HCT116 (cell line): ENCODE data around the gene RAB29. TPM values are rescaled to one million over a fixed set of nuclear protein-coding genes. Genes with fewer than 3 reads are reported as not detected.

ENCODE experiments used
- ATAC-seq: fragments of 200-7000 bp; cut with Tn5 transposase; 2 replicates; pipeline ENCODE4 v1.9.1; 2020; ENCODE audit warnings: mild to moderate bottlenecking, moderate library complexity
- BruUV-seq: library from RNA; stranded (reverse); fragments of 400-500 nt; replicated peaks from 2 replicates; lab custom pipeline; 2021; lab: Mats Ljungman, UMichigan
- CTCF ChIA-PET: fragments of 300-600 bp; sonication (Branson Sonifier 250); formaldehyde crosslinking; loops from one replicate; lab custom pipeline; 2021; ENCODE audit warnings: antibody characterized with exemption; lab: Charles Lee
- POLR2A ChIA-PET: fragments of 300-600, 350-600 bp; sonication (Branson Sonifier 250); formaldehyde crosslinking; loops from one replicate; lab custom pipeline; 2021; ENCODE audit warnings: antibody characterized with exemption; lab: Charles Lee
- RAD21 ChIA-PET, 2 experiments: fragments of 300-600 bp; sonication (Branson Sonifier 250); formaldehyde crosslinking; loops; one replicate each; lab custom pipeline; 2023; ENCODE audit warnings: low total read pairs in 2 of 2; ENCODE audit not compliant: uncharacterized antibody in 2 of 2, unreplicated experiment in 2 of 2, low non-redundant PET in 1 of 2; lab: Charles Lee
- DNase-seq: peaks from one replicate; pipeline ENCODE4 v3.0.0-alpha.2; 2010; ENCODE audit warnings: low read depth, low spot score
- H2AFZ ChIP-seq: fragments of 200-600 bp; shearing (Covaris generic), sonication (generic); 2 replicates; pipeline ENCODE4 v1.6.1; 2017; ENCODE audit warnings: low read depth, mixed run types, mixed read lengths, antibody characterized with exemption, low read length; ENCODE audit not compliant: poor library complexity, severe bottlenecking
- H3K27ac ChIP-seq: 2 replicates; pipeline ENCODE4 v1.5.1; 2012; ENCODE audit warnings: low read depth, low read length
- H3K27me3 ChIP-seq: fragments of 200-600 bp; sonication (generic); 2 replicates; pipeline ENCODE4 v1.6.1; 2016; ENCODE audit warnings: mixed run types, low read length, mixed read lengths; ENCODE audit not compliant: insufficient read depth
- H3K36me3 ChIP-seq, 2 experiments: fragments of 200-500 bp in 1 of 2; fragments of 200-600 bp in 1 of 2; sonication (Bioruptor generic) in 1 of 2; sonication (generic) in 1 of 2; 2 replicates each; pipeline versions ENCODE4 v1.5.1 to v1.6.1; 2014 to 2016; ENCODE audit warnings: low read length in 2 of 2, inconsistent platforms in 1 of 2, mixed read lengths in 1 of 2, mixed run types in 1 of 2; ENCODE audit not compliant: insufficient read depth in 2 of 2, control insufficient read depth in 1 of 2
- H3K4me1 ChIP-seq, 2 experiments: fragments of 200-600 bp in 1 of 2; sonication (generic) in 1 of 2; 2 replicates each; pipeline versions ENCODE4 v1.5.1 to v1.6.1; 2012 to 2017; ENCODE audit warnings: low read length in 2 of 2, inconsistent platforms in 1 of 2, mild to moderate bottlenecking in 1 of 2, mixed read lengths in 1 of 2, mixed run types in 1 of 2, moderate library complexity in 1 of 2; ENCODE audit not compliant: insufficient read depth in 2 of 2, control insufficient read depth in 1 of 2
- H3K4me2 ChIP-seq: fragments of 200-600 bp; sonication (generic); 2 replicates; pipeline ENCODE4 v1.6.1; 2017; ENCODE audit warnings: mixed run types, low read length, mixed read lengths
- H3K4me3 ChIP-seq, 2 experiments: fragments of 200-600 bp in 1 of 2; sonication (generic) in 1 of 2; replicated peaks in 1 of 2; 2 replicates each; pipeline ENCODE4 v1.5.1; 2011 to 2016; ENCODE audit warnings: low read length in 2 of 2, control low read depth in 1 of 2, low read depth in 1 of 2, mild to moderate bottlenecking in 1 of 2, mixed read lengths in 1 of 2, mixed run types in 1 of 2
- H3K79me2 ChIP-seq: fragments of 200-600 bp; sonication (generic); 2 replicates; pipeline ENCODE4 v1.6.1; 2017; ENCODE audit warnings: mild to moderate bottlenecking, mixed run types, low read length, moderate library complexity, mixed read lengths; ENCODE audit not compliant: insufficient read depth
- H3K9ac ChIP-seq: fragments of 200-600 bp; sonication (generic); 2 replicates; pipeline ENCODE4 v1.6.1; 2016; ENCODE audit warnings: low read length, mixed read lengths
- H3K9me2 ChIP-seq: fragments of 200-600 bp; sonication (generic), shearing (Covaris generic); 2 replicates; pipeline ENCODE4 v1.6.1; 2017; ENCODE audit warnings: mixed run types, mild to moderate bottlenecking, moderate library complexity; ENCODE audit not compliant: insufficient read depth
- H3K9me3 ChIP-seq, 2 experiments: fragments of 200-500 bp in 1 of 2; fragments of 200-600 bp in 1 of 2; sonication (Bioruptor generic) in 1 of 2; sonication (generic) in 1 of 2; 2 replicates each; pipeline ENCODE4 v1.6.1; 2014 to 2017; ENCODE audit warnings: low read length in 2 of 2, mixed read lengths in 2 of 2, inconsistent platforms in 1 of 2, low read depth in 1 of 2, mild to moderate bottlenecking in 1 of 2, mixed run types in 1 of 2, moderate library complexity in 1 of 2; ENCODE audit not compliant: control insufficient read depth in 1 of 2, insufficient read depth in 1 of 2
- H4K20me1 ChIP-seq: fragments of 200-600 bp; sonication (generic), shearing (Covaris generic); 2 replicates; pipeline ENCODE4 v1.6.1; 2017; ENCODE audit warnings: mixed run types, mild to moderate bottlenecking, moderate library complexity; ENCODE audit not compliant: insufficient read depth
- CBX3 ChIP-seq: IDR thresholded peaks from 2 replicates; pipeline ENCODE4 v1.6.1; 2012; ENCODE audit warnings: low read depth
- CEBPB ChIP-seq: IDR thresholded peaks from 2 replicates; pipeline ENCODE4 v1.6.1; 2012; ENCODE audit warnings: low read depth
- EGR1 ChIP-seq: IDR thresholded peaks from 2 replicates; pipeline ENCODE4 v1.6.1; 2012; ENCODE audit warnings: low read depth
- EZH2phosphoT487 ChIP-seq: fragments of 200-600 bp; IDR thresholded peaks from 2 replicates; pipeline ENCODE4 v1.6.1; 2018; ENCODE audit warnings: antibody characterized with exemption, borderline replicate concordance
- FOSL1 ChIP-seq: IDR thresholded peaks from 2 replicates; pipeline ENCODE4 v1.6.1; 2012; ENCODE audit warnings: low read depth
- POLR2A ChIP-seq: IDR thresholded peaks from 2 replicates; pipeline ENCODE4 v1.7.0; 2011; ENCODE audit warnings: borderline replicate concordance; ENCODE audit not compliant: insufficient read depth, insufficient read length; ENCODE audit errors: extremely low read depth
- POLR2AphosphoS5 ChIP-seq: IDR thresholded peaks from 2 replicates; pipeline ENCODE4 v1.6.1; 2011; ENCODE audit warnings: mild to moderate bottlenecking, low read depth, low read length, moderate library complexity
- RAD21 ChIP-seq: IDR thresholded peaks from 2 replicates; pipeline ENCODE4 v1.6.1; 2012; ENCODE audit warnings: low read depth, mild to moderate bottlenecking
- SIN3A ChIP-seq: IDR thresholded peaks from 2 replicates; pipeline ENCODE4 v1.6.1; 2012; ENCODE audit warnings: low read depth
- SRF ChIP-seq: IDR thresholded peaks from 2 replicates; pipeline ENCODE4 v1.6.1; 2012; ENCODE audit warnings: low read depth
- TCF7L2 ChIP-seq: IDR thresholded peaks from 2 replicates; pipeline ENCODE4 v1.7.0; 2011; ENCODE audit warnings: borderline replicate concordance, inconsistent platforms; ENCODE audit not compliant: insufficient read depth, insufficient read length; ENCODE audit errors: extremely low read depth
- YY1 ChIP-seq: IDR thresholded peaks from 2 replicates; pipeline ENCODE4 v1.6.1; 2011; ENCODE audit warnings: low read length, low read depth, moderate library complexity, mild to moderate bottlenecking; ENCODE audit not compliant: insufficient replicate concordance; ENCODE audit errors: extremely low read depth
- ZFX ChIP-seq: fragments of 450-650 bp; IDR thresholded peaks from 2 replicates; pipeline ENCODE4 v1.6.1; 2017
- ZNF274 ChIP-seq: fragments of 200-500 bp; sonication (Bioruptor generic); IDR thresholded peaks from 2 replicates; pipeline ENCODE4 v1.6.1; 2014; ENCODE audit warnings: mild to moderate bottlenecking, low read depth, low read length, inconsistent platforms
- intact Hi-C: fragments of 100-400 bp; cut with micrococcal nuclease; formaldehyde crosslinking; loops from 2 replicates; pipeline ENCODE4 v1.10.0; 2022
- total RNA-seq: library from RNA; stranded (reverse); gene quantifications from one replicate; pipeline ENCODE4 v1.2.1, GENCODE V29; 2021; ENCODE audit not compliant: unreplicated experiment
- TF ChIP-seq, protein P1 (sequence below): IDR thresholded peaks from 2 replicates; pipeline ENCODE4 v1.6.1; 2012
- TF ChIP-seq, protein P2 (sequence below): IDR thresholded peaks from 2 replicates; pipeline ENCODE4 v1.6.1; 2011; ENCODE audit warnings: mild to moderate bottlenecking, low read length, moderate library complexity; ENCODE audit not compliant: insufficient replicate concordance; ENCODE audit errors: extremely low read depth

RAB29 gene
- total RNA-seq, 1 experiment from 2014 or later: 17.7 TPM

DNA sequence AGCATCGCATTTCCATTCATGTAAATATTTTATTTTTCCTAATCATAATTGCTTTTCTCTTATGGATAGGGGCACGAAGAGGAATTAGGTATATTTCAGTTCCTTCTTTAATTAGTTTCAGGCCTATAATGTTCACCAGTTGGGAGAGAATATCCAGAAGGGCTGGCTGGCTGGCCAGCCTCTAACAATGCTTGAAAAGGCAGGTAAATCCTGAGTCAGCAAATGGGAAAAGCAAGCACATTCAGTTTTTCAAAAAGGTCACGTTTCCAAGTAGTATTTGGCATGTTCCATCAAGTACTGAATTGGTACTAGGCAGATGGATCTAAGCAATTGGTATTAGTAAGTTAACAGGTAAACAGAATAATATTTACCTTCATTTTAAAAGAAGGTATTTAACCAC is 8.0 kb downstream of the RAB29 start:
- TF ChIP-seq FOSL1 (no peak), POLR2A (no peak), EGR1 (no peak), EZH2phosphoT487 (no peak), RAD21 (no peak), ZNF274 (no peak), POLR2AphosphoS5 (no peak)
- TF ChIP-seq, protein P1, sequence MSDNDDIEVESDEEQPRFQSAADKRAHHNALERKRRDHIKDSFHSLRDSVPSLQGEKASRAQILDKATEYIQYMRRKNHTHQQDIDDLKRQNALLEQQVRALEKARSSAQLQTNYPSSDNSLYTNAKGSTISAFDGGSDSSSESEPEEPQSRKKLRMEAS: no peak
- TF ChIP-seq, all 23 proteins: peak for 0
- Histone ChIP-seq H3K9me2 (no peaks in the 10 kb centered on the region), H3K4me1 (no peaks in the 10 kb centered on the region), H4K20me1 (no peaks in the 10 kb centered on the region), H3K36me3 (peaks cover 0 to 2% of the 10 kb centered on the region in 2 experiments; a peak in 1 of 4 replicates), H3K9ac (no peak overlapping the region), H3K79me2 (no peaks in the 10 kb centered on the region), H3K27ac (no peak overlapping the region), H3K27me3 (no peaks in the 10 kb centered on the region), H3K4me3 (no peak overlapping the region), H3K9me3 (no peaks in the 10 kb centered on the region), H3K4me2 (no peak overlapping the region), H2AFZ (no peak overlapping the region)
- POLR2A ChIA-PET: no interaction called here
- CTCF ChIA-PET: no interaction called here
- RAD21 ChIA-PET: no interaction called here
- intact Hi-C loops: no loop called here
- ATAC-seq (no peak), DNase-seq (no peak)
- BruUV-seq: no TSS peak

DNA sequence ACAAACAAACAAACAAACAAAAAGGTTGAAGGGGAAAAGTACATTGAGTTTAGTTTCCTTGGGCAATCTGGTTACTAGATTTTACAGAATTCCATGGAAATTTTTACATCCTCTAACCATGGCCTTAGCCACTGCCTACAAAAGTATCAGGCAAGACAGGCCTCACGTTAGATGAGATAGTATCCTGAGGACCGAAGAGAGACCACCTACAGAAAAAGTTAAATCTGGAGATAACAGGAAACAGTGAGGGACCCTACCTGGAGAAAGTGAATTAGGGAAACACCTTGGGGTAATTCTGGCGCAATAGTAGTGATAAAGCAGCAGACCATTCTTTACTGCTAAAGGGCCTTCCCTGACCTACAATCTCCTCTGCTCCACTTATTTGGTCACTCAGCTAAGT is 8.7 kb downstream of the RAB29 start:
- no peak overlapping the region for H2AFZ ChIP-seq
- CTCF ChIA-PET: no interaction called here
- POLR2A ChIA-PET: no interaction called here
- H3K27me3 ChIP-seq: no peaks in the 10 kb centered on the region
- no peak overlapping the region for H3K4me3 ChIP-seq
- no peak overlapping the region for H3K4me2 ChIP-seq
- no peak overlapping the region for H3K27ac ChIP-seq
- no TSS peak for BruUV-seq
- no peaks in the 10 kb centered on the region for H3K79me2 ChIP-seq
- H3K9ac ChIP-seq: no peak overlapping the region
- intact Hi-C loops: no loop called here
- H3K4me1 ChIP-seq: no peaks in the 10 kb centered on the region
- H3K9me3 ChIP-seq: no peaks in the 10 kb centered on the region
- DNase-seq (no peak), ATAC-seq (no peak)
- RAD21 ChIA-PET: no interaction called here
- H3K9me2 ChIP-seq: no peaks in the 10 kb centered on the region
- TF ChIP-seq CEBPB (no peak), CBX3 (no peak), FOSL1 (no peak), ZFX (no peak), TCF7L2 (no peak), RAD21 (no peak), POLR2A (no peak), SRF (no peak), YY1 (no peak), SIN3A (no peak)
- TF ChIP-seq, protein P2, sequence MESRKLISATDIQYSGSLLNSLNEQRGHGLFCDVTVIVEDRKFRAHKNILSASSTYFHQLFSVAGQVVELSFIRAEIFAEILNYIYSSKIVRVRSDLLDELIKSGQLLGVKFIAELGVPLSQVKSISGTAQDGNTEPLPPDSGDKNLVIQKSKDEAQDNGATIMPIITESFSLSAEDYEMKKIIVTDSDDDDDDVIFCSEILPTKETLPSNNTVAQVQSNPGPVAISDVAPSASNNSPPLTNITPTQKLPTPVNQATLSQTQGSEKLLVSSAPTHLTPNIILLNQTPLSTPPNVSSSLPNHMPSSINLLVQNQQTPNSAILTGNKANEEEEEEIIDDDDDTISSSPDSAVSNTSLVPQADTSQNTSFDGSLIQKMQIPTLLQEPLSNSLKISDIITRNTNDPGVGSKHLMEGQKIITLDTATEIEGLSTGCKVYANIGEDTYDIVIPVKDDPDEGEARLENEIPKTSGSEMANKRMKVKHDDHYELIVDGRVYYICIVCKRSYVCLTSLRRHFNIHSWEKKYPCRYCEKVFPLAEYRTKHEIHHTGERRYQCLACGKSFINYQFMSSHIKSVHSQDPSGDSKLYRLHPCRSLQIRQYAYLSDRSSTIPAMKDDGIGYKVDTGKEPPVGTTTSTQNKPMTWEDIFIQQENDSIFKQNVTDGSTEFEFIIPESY: no peak
- TF ChIP-seq, protein P1: no peak
- no peaks in the 10 kb centered on the region for H4K20me1 ChIP-seq
- peaks cover 0 to 2% of the 10 kb centered on the region in 2 experiments; a peak in 1 of 4 replicates for H3K36me3 ChIP-seq
